OCI-LY1 (cell line): ENCODE measurements around the gene RASGRF2.

Experiments
- H2AFZ ChIP-seq: fragments of 200-600 bp; sonication (generic), shearing (Covaris generic); 2 replicates; pipeline ENCODE4 v1.6.0; 2014; ENCODE audit warnings: antibody characterized with exemption, mild to moderate bottlenecking, low read length
- H3F3A ChIP-seq: fragments of 200-600 bp; sonication (generic), shearing (Covaris generic); 2 replicates; pipeline ENCODE4 v1.6.0; 2014; ENCODE audit warnings: mild to moderate bottlenecking, antibody characterized with exemption, low read length, moderate library complexity; ENCODE audit not compliant: insufficient read depth
- H3K27ac ChIP-seq: fragments of 200-600 bp; sonication (generic); 2 replicates; pipeline ENCODE4 v1.5.1; 2014; ENCODE audit warnings: low read length, mixed run types, mild to moderate bottlenecking, low read depth; ENCODE audit not compliant: poor library complexity, severe bottlenecking
- H3K27me3 ChIP-seq: fragments of 200-600 bp; sonication (generic); 2 replicates; pipeline ENCODE4 v1.6.0; 2014; ENCODE audit warnings: antibody characterized with exemption, mild to moderate bottlenecking, low read length, moderate library complexity; ENCODE audit not compliant: insufficient read depth
- H3K36me3 ChIP-seq: fragments of 200-600 bp; sonication (generic); 2 replicates; pipeline ENCODE4 v1.6.1; 2014; ENCODE audit warnings: mild to moderate bottlenecking, antibody characterized with exemption, low read length, moderate library complexity, mixed read lengths; ENCODE audit not compliant: insufficient read depth
- H3K4me1 ChIP-seq: fragments of 200-600 bp; sonication (generic); 2 replicates; pipeline ENCODE4 v1.5.1; 2014; ENCODE audit warnings: mild to moderate bottlenecking, low read length, moderate library complexity; ENCODE audit not compliant: insufficient read depth, severe bottlenecking
- H3K4me2 ChIP-seq: fragments of 200-600 bp; sonication (generic), shearing (Covaris generic); 2 replicates; pipeline ENCODE4 v1.6.1; 2014; ENCODE audit warnings: low read length
- H3K4me3 ChIP-seq: fragments of 200-600 bp; sonication (generic); 2 replicates; pipeline ENCODE4 v1.5.1; 2014; ENCODE audit warnings: low read length, low read depth, mild to moderate bottlenecking, mixed read lengths; ENCODE audit not compliant: poor library complexity, severe bottlenecking
- H3K79me2 ChIP-seq: fragments of 200-600 bp; shearing (Covaris generic); 2 replicates; pipeline ENCODE4 v1.6.1; 2016; ENCODE audit warnings: mixed run types, low read length, mixed read lengths; ENCODE audit not compliant: insufficient read depth
- H3K9ac ChIP-seq: fragments of 200-600 bp; sonication (generic), shearing (Covaris generic); 2 replicates; pipeline ENCODE4 v1.6.1; 2014; ENCODE audit warnings: mild to moderate bottlenecking, low read length, mixed read lengths
- H3K9me2 ChIP-seq: fragments of 200-600 bp; sonication (generic), shearing (Covaris generic); 2 replicates; pipeline ENCODE4 v1.6.1; 2014; ENCODE audit warnings: low read depth, mild to moderate bottlenecking, low read length, mixed read lengths
- H3K9me3 ChIP-seq: fragments of 200-600 bp; shearing (Covaris generic); 2 replicates; pipeline ENCODE4 v1.6.1; 2014; ENCODE audit warnings: low read length, mixed read lengths
- H4K20me1 ChIP-seq: fragments of 200-600 bp; sonication (generic), shearing (Covaris generic); 2 replicates; pipeline ENCODE4 v1.6.0; 2016; ENCODE audit warnings: mild to moderate bottlenecking, low read length; ENCODE audit not compliant: insufficient read depth
- EZH2 ChIP-seq: fragments of 200-600 bp; sonication (generic), shearing (Covaris generic); IDR thresholded peaks from 2 replicates; pipeline ENCODE4 v1.8.0; 2017; ENCODE audit warnings: borderline replicate concordance, mixed run types, mild to moderate bottlenecking, antibody characterized with exemption, low read length, moderate library complexity, mixed read lengths
- TF ChIP-seq, protein P1 (sequence below): fragments of 200-600 bp; sonication (generic), shearing (Covaris generic); IDR thresholded peaks from 2 replicates; pipeline ENCODE4 v1.5.1; 2017; ENCODE audit warnings: mild to moderate bottlenecking, antibody characterized with exemption, low read length, moderate library complexity, mixed read lengths

RASGRF2 gene

DNA sequence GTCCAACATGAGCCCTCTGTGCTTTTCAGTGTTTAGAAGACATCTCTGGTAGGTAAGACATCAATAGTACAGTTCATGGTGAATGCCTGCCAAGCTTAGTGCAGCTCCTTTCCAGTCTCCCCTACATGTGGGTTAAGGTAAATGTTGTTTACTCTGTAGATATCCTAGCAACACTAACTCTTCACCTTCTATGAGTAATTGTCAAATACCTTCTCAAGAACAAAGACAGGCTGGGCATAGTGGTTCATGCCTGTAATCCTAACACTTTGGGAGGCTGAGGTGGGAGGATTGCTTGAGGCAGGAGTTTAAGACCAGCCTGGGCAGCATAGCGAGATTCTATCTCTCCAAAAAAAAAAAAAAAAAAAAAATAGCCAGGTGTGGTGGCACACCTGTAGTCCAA lies 18.7 kb upstream of the RASGRF2 start:
- Histone ChIP-seq H3K9me2 (no peaks in the 10 kb centered on the region), H4K20me1 (no peaks in the 10 kb centered on the region), H3K4me2 (no peak overlapping the region), H3K9ac (no peak overlapping the region), H3K4me1 (no peaks in the 10 kb centered on the region), H2AFZ (no peak overlapping the region), H3K9me3 (no peaks in the 10 kb centered on the region), H3K27me3 (no peaks in the 10 kb centered on the region), H3F3A (no peaks in the 10 kb centered on the region), H3K79me2 (no peaks in the 10 kb centered on the region), H3K36me3 (no peaks in the 10 kb centered on the region), H3K27ac (no peak overlapping the region), H3K4me3 (no peak overlapping the region)
- TF ChIP-seq, protein P1, sequence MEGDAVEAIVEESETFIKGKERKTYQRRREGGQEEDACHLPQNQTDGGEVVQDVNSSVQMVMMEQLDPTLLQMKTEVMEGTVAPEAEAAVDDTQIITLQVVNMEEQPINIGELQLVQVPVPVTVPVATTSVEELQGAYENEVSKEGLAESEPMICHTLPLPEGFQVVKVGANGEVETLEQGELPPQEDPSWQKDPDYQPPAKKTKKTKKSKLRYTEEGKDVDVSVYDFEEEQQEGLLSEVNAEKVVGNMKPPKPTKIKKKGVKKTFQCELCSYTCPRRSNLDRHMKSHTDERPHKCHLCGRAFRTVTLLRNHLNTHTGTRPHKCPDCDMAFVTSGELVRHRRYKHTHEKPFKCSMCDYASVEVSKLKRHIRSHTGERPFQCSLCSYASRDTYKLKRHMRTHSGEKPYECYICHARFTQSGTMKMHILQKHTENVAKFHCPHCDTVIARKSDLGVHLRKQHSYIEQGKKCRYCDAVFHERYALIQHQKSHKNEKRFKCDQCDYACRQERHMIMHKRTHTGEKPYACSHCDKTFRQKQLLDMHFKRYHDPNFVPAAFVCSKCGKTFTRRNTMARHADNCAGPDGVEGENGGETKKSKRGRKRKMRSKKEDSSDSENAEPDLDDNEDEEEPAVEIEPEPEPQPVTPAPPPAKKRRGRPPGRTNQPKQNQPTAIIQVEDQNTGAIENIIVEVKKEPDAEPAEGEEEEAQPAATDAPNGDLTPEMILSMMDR: no peak
- TF ChIP-seq EZH2: no peak

DNA sequence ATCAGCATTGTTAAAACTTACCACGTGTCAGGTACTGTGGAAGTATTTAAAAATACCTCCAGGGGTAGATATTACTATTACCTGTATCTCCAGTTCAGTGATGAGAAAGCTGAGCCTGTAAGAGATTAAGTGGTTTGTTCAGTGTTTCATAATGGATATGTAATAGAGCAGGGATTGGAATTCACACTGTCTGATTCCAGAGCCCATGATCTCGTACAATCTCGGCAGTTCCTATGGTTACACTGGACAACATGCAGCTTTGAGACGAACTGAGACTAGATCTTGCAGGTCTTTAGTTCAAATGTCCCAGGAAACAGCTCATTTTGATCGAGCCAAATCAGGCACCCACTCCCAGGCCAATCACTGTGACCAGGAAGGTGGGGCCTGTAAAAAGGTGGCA lies 8.8 kb upstream of the RASGRF2 start:
- TF ChIP-seq, protein P1: no peak
- no peak for TF ChIP-seq EZH2

DNA sequence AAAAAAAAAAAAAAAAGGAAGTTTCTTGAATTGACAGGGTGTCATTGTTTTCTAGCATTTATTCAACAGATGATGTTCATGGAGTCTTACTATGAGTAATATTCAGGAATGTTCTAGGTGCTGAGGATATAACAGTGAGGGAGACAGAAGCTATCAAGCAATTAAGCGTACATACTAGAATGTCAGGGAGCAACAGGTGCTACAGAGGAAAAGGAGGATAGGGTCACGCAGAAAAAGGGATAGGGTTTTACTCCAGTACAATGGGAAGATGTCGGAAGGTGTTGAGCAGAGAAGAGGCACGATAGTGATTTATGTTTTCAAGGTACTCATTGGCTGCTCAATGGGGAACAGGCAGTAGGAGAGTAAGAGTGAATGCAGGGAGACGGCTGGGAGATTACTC lies 6.6 kb upstream of the RASGRF2 start:
- no peak overlapping the region for H3K27ac ChIP-seq
- no peaks in the 10 kb centered on the region; the same call in 1 of the 2 replicates for H3K27me3 ChIP-seq
- no peak overlapping the region for H3K9ac ChIP-seq
- no peak overlapping the region for H3K4me2 ChIP-seq
- H3K79me2 ChIP-seq: no peaks in the 10 kb centered on the region
- no peaks in the 10 kb centered on the region for H3K4me1 ChIP-seq
- no peak overlapping the region for H3K4me3 ChIP-seq
- H3K36me3 ChIP-seq: no peaks in the 10 kb centered on the region
- no peak overlapping the region for H2AFZ ChIP-seq
- H3F3A ChIP-seq: no peaks in the 10 kb centered on the region
- H4K20me1 ChIP-seq: no peaks in the 10 kb centered on the region
- no peaks in the 10 kb centered on the region for H3K9me3 ChIP-seq
- no peaks in the 10 kb centered on the region for H3K9me2 ChIP-seq
- no peak for TF ChIP-seq EZH2
- TF ChIP-seq, protein P1: no peak

More for the DNA sequence above, 8.8 kb upstream of the RASGRF2 start:
- Histone ChIP-seq H2AFZ (no peak overlapping the region), H3K9ac (no peak overlapping the region), H3K36me3 (no peaks in the 10 kb centered on the region), H3K79me2 (no peaks in the 10 kb centered on the region), H3F3A (no peaks in the 10 kb centered on the region), H3K4me1 (no peaks in the 10 kb centered on the region), H3K4me3 (no peak overlapping the region), H3K4me2 (no peak overlapping the region), H3K27me3 (no peaks in the 10 kb centered on the region; the same call in 1 of the 2 replicates), H3K9me3 (no peaks in the 10 kb centered on the region), H3K27ac (no peak overlapping the region), H4K20me1 (no peaks in the 10 kb centered on the region), H3K9me2 (no peaks in the 10 kb centered on the region)
